GM21529 (cell line): ENCODE data around the gene HERC3.

Experiments
- ATAC-seq: cut with Tn5 transposase; IDR thresholded peaks from one replicate; pipeline ENCODE4 v1.9.1; 2021; ENCODE audit not compliant: unreplicated experiment

HERC3 gene

GRCh38 chr4:88659055-88659889 lies 67.0 kb downstream of the HERC3 start:
- ATAC-seq = peak; percentile 99

GRCh38 chr4:88659890-88660208 lies 67.6 kb downstream of the HERC3 start:
- ATAC-seq = no peak

GRCh38 chr4:88660446-88661294 lies 68.4 kb downstream of the HERC3 start:
- ATAC-seq = no peak

- no peak for ATAC-seq
Measured at GRCh38 chr4:88661739-88662138, 69.5 kb downstream of the HERC3 start.

GRCh38 chr4:88672987-88673386 lies 80.7 kb downstream of the HERC3 start:
- no peak for ATAC-seq

GRCh38 chr4:88673886-88674285 lies 81.6 kb downstream of the HERC3 start:
- no peak for ATAC-seq

- ATAC-seq = no peak
Measured at GRCh38 chr4:88674565-88674964, 82.3 kb downstream of the HERC3 start.

GRCh38 chr4:88674979-88675378 lies 82.7 kb downstream of the HERC3 start:
- ATAC-seq = no peak

- ATAC-seq = no peak
Measured at GRCh38 chr4:88675543-88675942, 83.3 kb downstream of the HERC3 start.

- no peak for ATAC-seq
Measured at GRCh38 chr4:88681209-88681608, 88.9 kb downstream of the HERC3 start.

GRCh38 chr4:88690355-88690754 lies 98.1 kb downstream of the HERC3 start:
- ATAC-seq = no peak

GRCh38 chr4:88693792-88694191 lies 101.5 kb downstream of the HERC3 start:
- ATAC-seq = no peak

GRCh38 chr4:88696630-88697029 lies 104.3 kb downstream of the HERC3 start:
- ATAC-seq = no peak

GRCh38 chr4:88697141-88697540 lies 104.9 kb downstream of the HERC3 start:
- ATAC-seq = no peak

GRCh38 chr4:88697588-88698329 lies 105.5 kb downstream of the HERC3 start, which contains the start of gene NAP1L5:
Gene NAP1L5 (minus strand): TSS chr4:88697829. CDS start chr4:88697754, 75 bp downstream.
- peak; percentile 95 for ATAC-seq

GRCh38 chr4:88698519-88698918 lies 106.2 kb downstream of the HERC3 start:
- no peak for ATAC-seq

- ATAC-seq = no peak
Measured at GRCh38 chr4:88702782-88703181, 110.5 kb downstream of the HERC3 start.

- no peak for ATAC-seq
Measured at GRCh38 chr4:88705223-88705622, 112.9 kb downstream of the HERC3 start.

- ATAC-seq = no peak
Measured at GRCh38 chr4:88705805-88706492, 113.7 kb downstream of the HERC3 start.

- ATAC-seq = no peak
Measured at GRCh38 chr4:88706574-88706973, 114.3 kb downstream of the HERC3 start.

GRCh38 chr4:88709989-88710388 lies 117.7 kb downstream of the HERC3 start:
- no peak for ATAC-seq
